AG10803 (cell line): Measurements from ENCODE around the gene CDK6.

Source experiments
- DNase-seq: peaks from one replicate; pipeline ENCODE4 v3.0.0; 2010; ENCODE audit warnings: low read depth
- H3K4me3 ChIP-seq: 2 replicates; pipeline ENCODE4 v1.5.1; 2011; ENCODE audit warnings: mild to moderate bottlenecking, low read length, control low read depth
- TF ChIP-seq, protein P1 (sequence below): conservative IDR thresholded peaks from 2 replicates; pipeline ENCODE4 v1.5.1; 2011; ENCODE audit warnings: mild to moderate bottlenecking, low read length, control low read depth, inconsistent platforms

Gene CDK6

DNA sequence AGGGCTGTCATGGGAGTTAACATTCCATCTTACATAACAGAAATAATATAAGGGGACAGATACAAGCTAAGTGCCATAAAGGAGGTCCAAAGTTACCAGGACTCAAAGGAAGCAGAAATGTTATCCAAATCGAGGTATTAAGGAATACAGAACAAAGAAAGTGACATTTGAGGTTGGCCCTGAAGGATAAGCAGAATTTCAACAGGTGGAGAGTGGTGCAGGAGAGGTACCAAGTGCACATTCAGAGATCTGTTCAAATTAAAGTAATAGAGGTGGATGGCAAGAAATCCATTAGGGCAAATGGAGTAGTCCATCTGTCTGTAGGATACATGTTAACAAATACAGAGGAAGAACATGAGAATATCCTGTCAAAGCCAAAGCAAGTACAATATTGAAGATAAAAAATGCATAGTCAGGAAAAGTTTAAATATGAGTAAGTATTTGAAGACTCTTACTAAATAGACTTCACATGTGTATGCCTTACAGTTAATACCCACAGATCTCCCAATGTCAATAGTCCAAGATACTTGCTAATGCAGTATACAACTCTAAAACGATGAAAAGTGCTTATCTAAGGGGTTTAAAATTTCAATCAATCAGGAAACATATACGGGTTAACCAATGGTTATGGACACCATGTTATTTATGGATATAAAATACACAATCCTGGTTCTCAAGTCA is 10.0 kb downstream of the CDK6 start:
- DNase-seq: no peak
- TF ChIP-seq, protein P1, sequence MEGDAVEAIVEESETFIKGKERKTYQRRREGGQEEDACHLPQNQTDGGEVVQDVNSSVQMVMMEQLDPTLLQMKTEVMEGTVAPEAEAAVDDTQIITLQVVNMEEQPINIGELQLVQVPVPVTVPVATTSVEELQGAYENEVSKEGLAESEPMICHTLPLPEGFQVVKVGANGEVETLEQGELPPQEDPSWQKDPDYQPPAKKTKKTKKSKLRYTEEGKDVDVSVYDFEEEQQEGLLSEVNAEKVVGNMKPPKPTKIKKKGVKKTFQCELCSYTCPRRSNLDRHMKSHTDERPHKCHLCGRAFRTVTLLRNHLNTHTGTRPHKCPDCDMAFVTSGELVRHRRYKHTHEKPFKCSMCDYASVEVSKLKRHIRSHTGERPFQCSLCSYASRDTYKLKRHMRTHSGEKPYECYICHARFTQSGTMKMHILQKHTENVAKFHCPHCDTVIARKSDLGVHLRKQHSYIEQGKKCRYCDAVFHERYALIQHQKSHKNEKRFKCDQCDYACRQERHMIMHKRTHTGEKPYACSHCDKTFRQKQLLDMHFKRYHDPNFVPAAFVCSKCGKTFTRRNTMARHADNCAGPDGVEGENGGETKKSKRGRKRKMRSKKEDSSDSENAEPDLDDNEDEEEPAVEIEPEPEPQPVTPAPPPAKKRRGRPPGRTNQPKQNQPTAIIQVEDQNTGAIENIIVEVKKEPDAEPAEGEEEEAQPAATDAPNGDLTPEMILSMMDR: no peak
- H3K4me3 ChIP-seq: no peak overlapping the region

DNA sequence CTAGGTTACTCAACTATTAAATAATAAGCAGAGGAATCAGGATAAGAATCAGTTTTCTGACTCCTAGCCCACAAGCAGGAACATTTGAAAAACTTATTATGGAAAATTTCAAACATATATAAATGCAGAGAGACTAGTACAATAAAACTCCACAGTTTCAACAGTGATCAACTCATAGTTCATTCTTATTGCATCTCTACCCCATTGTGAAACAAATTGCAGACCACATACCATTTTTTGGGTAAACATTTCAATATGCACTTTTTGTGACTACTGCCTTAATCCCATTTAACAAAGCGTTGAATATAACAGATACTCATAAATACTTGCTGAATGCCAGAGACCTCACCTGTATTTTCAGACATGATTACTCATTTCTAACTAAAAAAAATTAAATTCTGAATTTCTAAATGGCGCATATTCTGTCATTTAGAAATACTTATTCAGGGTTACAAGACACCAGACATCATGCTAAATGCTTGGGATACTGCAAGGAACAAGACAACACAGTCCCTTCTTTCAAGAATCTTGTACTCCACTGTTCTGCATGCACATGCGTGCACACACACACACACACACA is 11.4 kb downstream of the CDK6 start:
- TF ChIP-seq, protein P1: no peak

DNA sequence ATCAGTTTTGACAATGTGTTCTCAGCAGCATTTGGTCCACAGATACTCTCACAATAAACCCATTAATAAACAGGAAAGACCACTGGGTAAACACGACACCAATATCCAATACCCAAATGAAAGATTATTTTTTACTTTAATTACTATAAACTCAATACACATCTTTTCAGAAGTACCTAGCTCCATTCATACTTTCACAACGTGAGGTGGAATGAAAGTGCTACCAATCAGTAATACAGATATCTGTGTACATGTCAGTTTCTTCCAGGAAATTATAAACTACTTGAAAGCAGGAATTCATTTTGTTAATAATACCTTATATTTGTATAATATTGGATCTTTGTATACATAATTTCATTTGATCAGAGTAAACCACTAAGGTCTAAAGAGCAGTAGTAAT is 11.9 kb downstream of the CDK6 start:
- DNase-seq: no peak
- no peak overlapping the region for H3K4me3 ChIP-seq
- TF ChIP-seq, protein P1: no peak

More for the DNA sequence above, 11.4 kb downstream of the CDK6 start:
- no peak overlapping the region for H3K4me3 ChIP-seq
- peak; percentile 7 for DNase-seq

DNA sequence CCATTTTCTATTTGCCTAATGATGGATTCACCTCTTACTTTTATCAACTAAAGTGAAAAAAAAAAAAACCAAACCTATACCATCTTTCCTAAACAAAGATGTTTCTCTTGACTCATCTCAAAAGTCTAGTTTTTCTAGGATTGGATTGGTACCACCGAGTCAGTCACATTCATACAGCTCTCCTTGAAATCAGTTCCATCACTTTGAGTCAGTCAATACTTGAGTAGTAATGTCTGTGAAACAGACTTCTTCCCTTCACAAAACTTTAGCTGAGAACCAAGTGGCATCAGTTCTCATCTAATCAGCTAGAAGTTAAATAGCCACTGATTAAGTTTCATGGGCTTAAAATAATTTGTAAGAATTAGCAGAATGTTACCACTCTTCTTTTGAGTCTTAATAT is 13.3 kb downstream of the CDK6 start:
- DNase-seq: no peak
- H3K4me3 ChIP-seq: no peak overlapping the region
- TF ChIP-seq, protein P1: no peak

DNA sequence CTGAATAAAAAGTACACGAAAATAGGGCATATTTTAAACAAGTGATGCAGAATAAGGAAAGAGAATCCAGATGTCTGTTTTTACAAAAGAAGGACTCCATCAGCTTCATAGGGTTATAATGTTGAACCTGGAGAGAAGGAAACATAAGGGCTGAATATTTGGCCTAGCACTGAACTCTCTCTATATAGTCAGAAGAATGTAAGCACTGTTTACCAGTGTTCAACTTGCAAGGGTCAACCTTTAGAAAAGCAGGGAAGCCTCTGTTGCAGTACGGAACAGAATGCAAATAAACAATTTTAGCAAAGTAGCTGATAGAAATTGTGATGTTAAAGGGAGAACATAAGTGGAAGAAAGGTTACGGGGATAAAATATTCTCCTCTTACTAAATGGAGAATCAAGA is 16.2 kb downstream of the CDK6 start:
- no peak overlapping the region for H3K4me3 ChIP-seq
- DNase-seq: no peak
- TF ChIP-seq, protein P1: no peak

DNA sequence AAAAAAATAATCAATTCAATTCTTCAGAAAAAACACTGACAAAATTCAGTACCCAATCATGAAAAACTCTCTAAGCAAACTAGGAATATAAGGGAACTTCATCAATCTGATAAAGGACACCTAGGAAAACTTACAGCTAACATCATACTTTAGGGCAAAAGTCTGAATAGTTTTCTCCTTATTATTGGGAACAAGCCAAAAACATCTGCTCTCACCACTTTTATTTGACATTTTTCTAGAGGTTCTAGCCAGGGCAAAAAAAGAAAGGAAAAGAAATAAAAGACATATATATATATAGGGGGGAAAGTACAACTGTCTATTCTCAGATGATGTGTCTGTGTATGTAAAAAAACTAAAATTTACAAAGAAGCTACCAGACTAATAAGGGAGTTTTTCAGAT is 19.0 kb downstream of the CDK6 start:
- TF ChIP-seq, protein P1: no peak
- no peak for DNase-seq
- no peak overlapping the region for H3K4me3 ChIP-seq

DNA sequence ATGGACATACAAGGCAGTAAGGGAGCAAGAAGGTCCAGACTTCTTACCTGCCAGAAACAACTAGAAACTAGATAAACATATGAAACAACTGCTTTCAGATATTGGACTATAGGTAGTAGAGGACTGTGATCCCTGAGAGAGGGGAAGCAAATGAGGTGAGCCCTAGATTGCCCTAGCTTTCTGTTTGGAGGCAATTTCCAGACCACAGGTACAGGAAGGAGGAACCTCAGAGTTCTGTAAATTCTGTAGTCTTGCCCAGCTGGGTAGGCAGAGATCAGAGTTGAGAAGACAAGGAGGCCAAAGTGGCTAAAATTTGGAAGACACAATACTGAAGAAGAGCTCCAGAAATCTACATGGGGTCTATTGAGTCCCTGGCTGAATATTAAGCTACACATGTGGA is 21.0 kb downstream of the CDK6 start:
- DNase-seq: no peak
- TF ChIP-seq, protein P1: no peak
- no peak overlapping the region for H3K4me3 ChIP-seq
